ENCODE measurements around the gene WFIKKN1.

WFIKKN1 gene

GRCh38 chr16:625117-625976 lies 5.4 kb upstream of the WFIKKN1 start:
- DNase-seq: no peak

GRCh38 chr16:625977-626765 lies 4.6 kb upstream of the WFIKKN1 start:
- DNase-seq: no peak

DNA sequence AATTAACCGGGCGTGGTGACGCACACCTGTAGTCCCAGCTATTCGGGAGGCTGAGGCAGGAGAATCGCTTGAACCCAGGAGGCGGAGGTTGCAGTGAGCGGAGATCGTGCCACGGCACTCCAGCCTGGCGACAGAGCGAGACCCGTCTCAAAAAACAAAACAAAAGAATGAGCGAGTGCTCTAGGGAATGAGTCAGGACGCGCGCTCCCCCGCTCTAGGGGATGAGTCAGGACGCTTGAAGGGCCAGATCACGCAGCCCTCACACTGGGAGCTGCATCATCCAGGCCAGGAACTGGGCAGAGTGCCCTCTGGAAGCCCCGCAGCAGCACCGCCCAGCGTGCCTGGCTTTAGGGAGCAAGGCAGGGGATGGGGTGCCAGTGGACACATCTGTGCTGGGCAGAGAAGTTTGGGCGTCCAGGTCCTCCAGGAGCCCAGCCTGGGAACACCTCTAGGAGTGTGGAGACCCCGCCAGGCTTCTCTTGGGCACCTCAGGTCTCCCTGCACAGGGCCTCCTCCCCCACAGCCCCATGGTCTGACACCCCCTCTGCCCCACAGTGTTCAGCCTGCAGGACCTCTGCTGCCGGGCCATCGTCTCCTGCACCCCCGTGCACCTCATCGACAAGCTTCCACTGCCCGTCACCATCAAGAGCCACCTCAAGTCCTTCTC lies 3.9 kb upstream of the WFIKKN1 start:
- no peak for DNase-seq

GRCh38 chr16:627454-628239 lies 3.1 kb upstream of the WFIKKN1 start:
- no peak for DNase-seq

DNA sequence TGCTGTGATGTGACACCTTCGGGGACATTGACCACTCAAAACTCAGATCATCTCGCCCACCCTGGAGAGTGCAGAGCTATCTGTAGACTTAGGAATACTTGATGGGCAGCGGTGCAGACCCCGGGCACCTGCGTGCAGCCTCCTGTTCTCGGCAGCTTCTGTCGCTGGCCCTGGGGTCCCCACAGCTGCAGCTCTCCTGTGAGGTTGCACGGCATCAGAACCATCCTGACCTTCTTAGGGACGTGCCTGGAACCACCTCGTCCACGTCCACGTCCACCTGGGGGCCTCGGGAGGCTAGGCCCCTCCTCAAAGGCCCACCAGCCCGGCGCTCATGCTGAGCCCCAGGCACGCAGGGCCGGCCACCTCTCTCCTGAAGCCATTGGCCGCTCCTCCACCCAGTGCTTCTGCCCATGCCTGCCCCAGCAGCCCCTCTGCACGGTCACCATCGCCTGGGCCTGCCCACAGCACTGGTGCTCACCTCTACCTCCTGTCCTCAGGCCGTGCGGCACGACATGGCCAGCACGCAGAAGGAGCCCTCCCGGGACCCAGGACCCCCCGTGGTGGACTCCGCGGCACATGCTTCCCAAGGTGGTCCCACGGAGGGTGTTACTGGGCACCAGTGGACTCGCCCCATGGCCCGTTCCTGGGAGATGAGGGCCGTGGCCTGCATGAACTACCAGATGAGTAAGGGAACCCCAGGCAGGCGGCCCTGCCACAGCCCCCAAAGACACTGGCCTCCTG lies 2.3 kb upstream of the WFIKKN1 start:
- DNase-seq: no peak

GRCh38 chr16:629185-629832 lies 1.5 kb upstream of the WFIKKN1 start:
- no peak for DNase-seq

- DNase-seq: no peak
These were observed 944 bp upstream of the WFIKKN1 start for GRCh38 chr16:629833-630248.

- no peak for DNase-seq
These were observed 453 bp upstream of the WFIKKN1 start for GRCh38 chr16:630249-630814.

DNA sequence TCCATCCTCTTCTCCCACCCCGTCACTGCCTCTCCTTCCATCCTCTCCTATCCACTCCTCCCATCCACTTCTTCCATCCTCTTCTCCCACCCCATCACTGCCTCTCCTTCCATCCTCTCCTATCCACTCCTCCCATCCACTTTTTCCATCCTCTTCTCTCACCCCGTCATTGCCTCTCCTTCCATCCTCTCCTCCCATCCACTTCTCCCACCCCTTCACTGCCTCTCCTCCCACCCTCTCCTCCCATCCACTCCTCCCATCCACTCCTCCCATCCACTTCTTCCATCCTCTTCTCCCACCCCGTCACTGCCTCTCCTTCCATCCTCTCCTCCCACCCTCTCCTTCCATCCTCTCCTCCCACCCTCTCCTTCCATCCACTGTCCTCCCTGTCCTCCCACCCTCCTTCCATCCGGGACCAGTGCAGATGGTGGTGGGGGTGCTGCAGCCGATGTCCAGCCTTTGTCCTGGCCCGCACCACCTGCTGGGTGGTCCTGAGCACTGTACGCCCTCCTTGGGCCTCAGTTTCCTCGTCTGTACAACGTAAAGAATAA lies 1.1 kb downstream of the WFIKKN1 start:
- no peak for DNase-seq

DNA sequence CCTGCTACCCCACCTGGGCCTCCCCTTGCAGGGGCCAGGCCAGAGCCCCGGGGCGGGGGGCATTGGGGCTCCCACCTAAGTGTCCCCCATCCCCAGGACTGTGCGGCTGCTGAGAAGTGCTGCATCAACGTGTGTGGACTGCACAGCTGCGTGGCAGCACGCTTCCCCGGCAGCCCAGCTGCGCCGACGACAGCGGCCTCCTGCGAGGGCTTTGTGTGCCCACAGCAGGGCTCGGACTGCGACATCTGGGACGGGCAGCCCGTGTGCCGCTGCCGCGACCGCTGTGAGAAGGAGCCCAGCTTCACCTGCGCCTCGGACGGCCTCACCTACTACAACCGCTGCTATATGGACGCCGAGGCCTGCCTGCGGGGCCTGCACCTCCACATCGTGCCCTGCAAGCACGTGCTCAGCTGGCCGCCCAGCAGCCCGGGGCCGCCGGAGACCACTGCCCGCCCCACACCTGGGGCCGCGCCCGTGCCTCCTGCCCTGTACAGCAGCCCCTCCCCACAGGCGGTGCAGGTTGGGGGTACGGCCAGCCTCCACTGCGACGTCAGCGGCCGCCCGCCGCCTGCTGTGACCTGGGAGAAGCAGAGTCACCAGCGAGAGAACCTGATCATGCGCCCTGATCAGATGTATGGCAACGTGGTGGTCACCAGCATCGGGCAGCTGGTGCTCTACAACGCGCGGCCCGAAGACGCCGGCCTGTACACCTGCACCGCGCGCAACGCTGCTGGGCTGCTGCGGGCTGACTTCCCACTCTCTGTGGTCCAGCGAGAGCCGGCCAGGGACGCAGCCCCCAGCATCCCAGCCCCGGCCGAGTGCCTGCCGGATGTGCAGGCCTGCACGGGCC lies 1.9 kb downstream of the WFIKKN1 start:
- DNase-seq: no peak

- DNase-seq: no peak
These were observed 2.7 kb downstream of the WFIKKN1 start for GRCh38 chr16:633336-634050.

DNA sequence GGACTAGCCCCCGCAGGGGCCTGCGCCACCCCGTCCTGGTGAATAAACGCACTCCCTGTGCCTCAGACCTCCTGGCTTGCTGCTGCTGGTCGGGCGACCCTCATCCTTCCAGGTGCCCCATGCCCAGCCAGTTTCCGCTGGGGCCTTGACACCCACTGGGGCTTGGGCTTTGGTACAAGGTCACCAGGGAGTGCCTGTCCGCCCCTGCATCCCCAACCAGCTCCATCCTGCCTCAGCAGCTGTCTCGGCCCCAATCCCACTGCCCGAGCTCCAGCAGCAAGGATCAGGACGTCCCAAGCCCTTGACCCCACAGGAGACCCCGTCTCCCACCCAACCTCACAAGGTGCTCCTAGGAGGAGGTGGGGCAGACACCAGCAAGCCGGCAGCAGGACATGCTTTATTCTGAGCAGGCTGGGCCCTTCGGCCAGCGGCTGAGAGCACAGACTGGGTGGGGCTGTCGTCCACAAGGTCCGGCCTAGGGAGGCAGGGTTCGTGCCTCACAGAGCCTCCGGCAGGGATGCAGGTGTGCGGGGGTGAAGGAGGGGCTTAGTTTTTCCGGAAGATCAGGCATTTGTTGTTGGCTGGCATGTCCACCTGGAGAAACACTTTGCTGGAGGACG lies 3.4 kb downstream of the WFIKKN1 start:
- DNase-seq: no peak

DNA sequence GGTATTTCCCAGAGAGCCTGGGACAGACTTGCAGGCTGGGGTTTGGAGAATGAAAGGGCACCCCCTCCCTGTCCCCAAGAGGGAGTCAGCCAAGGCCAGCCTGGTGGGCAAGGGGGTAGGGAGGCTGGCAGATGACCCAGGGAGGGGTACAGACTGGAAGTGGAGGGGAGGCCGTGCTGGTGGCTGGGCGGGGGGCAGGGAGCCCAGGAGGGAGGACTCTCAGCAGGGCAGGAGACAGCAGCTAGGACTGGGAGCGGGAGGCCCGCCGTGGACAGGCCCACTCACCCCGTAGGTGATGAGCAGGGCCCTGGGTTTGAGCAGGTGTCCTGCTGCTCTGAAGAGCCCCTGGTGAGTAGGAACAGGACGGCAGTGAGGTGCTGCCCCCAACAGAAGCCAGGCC lies 4.2 kb downstream of the WFIKKN1 start:
- no peak for DNase-seq

GRCh38 chr16:635573-636205 lies 4.9 kb downstream of the WFIKKN1 start:
- DNase-seq: no peak

DNA sequence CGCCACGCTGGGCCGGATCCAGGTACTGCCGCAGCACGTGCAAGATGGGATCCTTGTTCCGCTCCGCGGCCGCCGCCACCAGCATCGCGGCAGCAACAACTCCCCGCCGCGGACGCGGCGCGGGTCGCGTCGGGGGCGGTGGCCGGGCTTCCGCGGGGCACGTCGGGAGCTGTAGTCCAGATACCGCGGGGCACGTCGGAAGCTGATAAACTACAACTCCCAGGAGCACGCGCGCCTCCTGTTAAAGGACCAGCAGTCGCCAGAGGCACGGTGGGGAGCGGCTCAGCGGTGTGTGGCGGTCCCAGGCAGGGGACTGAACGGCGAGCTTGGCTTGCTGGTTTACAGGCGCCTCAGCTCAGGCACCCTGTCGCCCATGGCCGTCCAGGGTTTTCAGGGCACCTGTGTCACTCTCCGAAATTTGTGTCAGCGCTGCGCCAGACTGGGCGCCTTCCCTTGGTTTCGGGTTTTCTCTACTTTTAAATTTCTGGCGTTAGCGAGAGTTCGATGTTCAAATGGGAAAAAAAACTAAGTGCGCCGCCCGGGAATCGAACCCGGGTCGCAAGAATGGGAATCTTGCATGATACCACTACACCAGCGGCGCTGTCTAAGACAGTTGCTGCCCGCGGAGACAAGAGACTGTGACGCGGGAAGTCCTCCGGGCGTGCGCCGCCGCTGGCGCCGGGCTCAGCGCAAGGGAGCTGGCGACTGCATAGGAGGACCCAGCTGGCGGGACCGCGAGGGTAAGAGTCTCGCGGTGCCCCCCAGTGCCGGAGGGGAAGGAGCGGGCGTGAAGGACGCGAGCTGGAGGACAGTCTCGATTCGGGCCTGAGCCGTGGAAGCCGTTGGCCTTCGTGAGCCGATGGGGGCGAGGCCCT lies 5.7 kb downstream of the WFIKKN1 start, which contains the start of gene METTL26:
TSS of gene METTL26 (minus strand) at position 100 of the 875 bp plus-strand sequence. CDS start at position 85, 15 bp downstream.
- DNase-seq: peak; percentile 93

DNA sequence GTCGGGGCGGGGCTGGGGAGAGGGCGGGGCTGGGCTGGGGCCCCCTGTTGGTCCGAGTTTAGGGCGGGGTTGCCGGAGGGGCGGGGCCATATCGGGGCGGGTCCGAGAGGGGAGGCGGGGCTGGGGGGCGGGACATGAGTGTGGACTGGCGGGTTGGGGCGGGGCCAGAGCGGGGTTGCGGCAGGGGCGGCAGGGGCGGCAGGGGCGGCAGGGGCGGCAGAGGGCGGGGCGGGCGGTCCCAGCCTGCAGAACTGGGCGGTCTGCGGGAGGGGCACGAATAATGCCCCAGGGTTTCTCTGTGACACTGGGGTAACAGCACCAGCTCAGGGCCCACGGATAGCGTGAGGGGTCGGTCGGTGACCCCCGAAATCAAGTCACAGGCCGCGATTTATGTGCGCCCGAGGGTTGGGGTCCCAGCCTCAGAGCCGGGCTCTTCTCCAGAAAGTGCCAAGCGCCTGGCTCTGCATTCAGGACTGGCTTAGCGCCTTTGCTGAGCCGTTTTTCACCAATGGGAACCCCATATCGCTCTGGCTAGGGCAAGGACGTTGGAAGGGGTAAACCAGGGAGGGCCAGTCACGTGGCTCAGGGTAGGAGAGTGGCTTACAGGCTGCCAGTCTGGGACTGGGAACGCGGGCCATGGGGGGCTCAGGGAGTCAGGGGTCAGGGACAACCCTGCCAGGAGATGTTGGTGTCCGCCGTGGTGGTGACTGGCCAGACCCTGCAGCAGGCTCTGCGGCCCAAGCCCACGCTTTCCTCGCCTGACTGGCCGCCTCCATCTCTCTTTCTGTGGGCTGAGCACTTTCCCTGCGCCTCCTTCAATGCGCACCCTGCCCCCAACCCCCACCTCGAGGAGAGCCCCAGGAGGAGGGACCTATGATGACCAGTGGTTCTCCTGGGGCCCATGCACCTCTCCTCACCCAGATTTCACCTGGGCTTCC lies 6.6 kb downstream of the WFIKKN1 start:
- DNase-seq: peak; percentile 87
